Measurements from ENCODE around the gene MARCHF10.
"Not testable (repeated sequence)": the region's sequence is repeated elsewhere in the genome, so short reads cannot be mapped to it uniquely, and the experiment has no call there.

The MARCHF10 gene

GRCh38 chr17:62791235-62791734 lies 16.8 kb downstream of the MARCHF10 start:
- DNase-seq (ENCODE audit: low read depth in 2 of 2, low spot score in 1 of 2), result no peak

DNA sequence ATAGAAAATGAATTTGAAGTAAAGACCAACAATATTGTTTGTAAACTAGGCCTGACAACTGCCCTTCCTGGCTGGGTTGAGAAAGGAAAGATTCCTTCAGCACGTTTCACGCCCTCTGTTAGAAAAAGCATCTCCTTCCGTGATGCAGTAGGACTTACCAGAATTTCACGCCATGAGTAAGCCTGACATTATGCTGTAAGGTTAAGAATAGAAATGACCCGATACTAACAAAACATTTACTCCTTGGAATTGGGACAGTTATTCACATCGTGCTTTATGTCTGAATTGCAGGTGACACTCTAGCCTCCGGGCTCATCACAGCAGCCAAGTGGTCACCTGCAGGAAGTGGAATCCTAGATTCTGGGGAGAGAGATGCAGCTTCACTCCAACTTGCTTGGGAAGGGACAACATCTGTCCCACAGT lies 17.5 kb downstream of the MARCHF10 start:
- DNase-seq (ENCODE audit: low read depth in 2 of 2, low spot score in 1 of 2), result no peak

GRCh38 chr17:62787366-62787765 lies 20.7 kb downstream of the MARCHF10 start:
- no peak for DNase-seq (ENCODE audit: low read depth in 2 of 2, low spot score in 1 of 2)

- no peak for DNase-seq (ENCODE audit: low read depth in 2 of 2, low spot score in 1 of 2)
Observed at GRCh38 chr17:62786646-62787045, 21.5 kb downstream of the MARCHF10 start.

DNA sequence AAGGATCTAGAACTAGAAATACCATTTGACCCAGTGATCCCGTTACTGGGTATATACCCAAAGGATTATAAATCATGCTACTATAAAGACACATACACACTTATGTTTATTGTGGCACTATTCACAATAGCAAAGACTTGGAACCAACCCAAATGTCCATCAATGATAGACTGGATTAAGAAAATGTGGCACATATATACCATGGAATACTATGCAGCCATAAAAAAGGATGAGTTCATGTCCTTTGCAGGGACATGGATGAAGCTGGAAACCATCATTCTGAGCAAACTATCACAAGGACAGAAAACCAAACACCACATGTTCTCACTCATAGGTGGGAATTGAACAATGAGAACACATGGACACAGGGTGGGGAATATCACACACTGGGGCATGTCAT lies 22.1 kb downstream of the MARCHF10 start:
- DNase-seq (ENCODE audit: low read depth in 2 of 2, low spot score in 1 of 2), result not testable (repeated sequence)

DNA sequence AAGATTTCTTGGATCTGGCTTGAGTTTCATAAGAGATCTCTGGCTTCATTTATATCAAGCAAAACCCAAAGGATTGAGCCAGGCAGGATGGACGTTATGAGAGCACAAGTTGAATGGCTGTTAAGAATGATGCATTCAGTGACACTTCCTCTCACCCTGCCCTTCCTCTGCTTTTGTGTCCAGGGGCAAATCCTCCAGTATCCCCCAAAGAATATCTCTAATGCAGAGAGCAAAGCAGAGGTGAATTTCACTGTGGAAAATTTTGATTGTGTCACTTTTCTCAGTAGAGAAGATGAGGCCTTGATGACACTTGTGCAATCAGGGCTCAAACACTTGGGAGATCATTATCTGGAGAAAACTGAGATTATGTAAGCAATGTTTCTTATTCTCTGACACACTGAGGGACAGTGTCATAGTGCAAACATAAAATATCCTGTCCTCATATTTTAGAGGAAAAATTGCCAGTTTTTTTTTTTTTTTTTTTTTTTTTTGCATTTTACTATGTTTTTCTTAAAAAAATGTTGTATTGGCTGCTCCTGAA lies 25.3 kb downstream of the MARCHF10 start:
- no peak for DNase-seq (ENCODE audit: low read depth in 2 of 2, low spot score in 1 of 2)

- no peak for DNase-seq (ENCODE audit: low read depth in 2 of 2, low spot score in 1 of 2)
Observed at GRCh38 chr17:62781831-62782251, 26.3 kb downstream of the MARCHF10 start.

DNA sequence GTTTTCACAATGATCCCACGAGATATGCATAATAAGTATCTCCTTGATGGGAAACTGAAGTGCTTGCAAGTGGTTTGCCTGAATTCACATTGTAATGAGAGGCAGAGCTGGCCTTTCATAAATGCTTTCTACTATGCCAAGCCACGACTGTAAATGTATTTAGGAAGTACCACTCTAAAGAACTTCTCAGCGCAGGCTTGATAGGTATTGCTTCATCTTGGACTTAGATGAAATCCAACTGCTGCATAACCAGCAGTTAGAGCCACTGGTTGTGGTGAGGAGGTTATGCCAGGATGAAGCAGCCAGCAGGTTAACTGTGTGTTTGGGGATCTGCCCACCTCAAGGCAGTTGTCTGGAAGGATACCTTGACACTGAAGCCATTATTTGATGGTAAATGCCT lies 26.8 kb downstream of the MARCHF10 start:
- DNase-seq (ENCODE audit: low read depth in 2 of 2, low spot score in 1 of 2), result no peak

DNA sequence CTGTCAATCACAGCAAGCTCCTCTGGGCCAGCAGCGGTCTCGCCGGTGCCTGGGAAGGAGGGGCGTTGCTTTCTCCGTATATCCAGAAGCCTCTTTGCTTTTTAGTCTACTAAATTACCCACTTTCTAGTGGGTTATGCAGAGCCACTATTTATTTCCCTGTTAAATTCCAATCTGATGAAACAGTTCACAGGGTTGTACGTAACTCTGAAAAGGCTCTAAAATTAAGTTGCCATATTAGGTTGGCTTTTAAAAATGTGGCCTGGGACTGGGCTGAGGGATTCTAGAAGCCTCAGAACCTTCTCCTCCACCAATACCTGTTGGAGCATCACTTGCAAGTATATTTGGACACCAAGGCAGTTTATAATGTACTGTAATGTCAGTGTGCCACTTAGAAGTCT lies 27.2 kb downstream of the MARCHF10 start:
- no peak for DNase-seq (ENCODE audit: low read depth in 2 of 2, low spot score in 1 of 2)

DNA sequence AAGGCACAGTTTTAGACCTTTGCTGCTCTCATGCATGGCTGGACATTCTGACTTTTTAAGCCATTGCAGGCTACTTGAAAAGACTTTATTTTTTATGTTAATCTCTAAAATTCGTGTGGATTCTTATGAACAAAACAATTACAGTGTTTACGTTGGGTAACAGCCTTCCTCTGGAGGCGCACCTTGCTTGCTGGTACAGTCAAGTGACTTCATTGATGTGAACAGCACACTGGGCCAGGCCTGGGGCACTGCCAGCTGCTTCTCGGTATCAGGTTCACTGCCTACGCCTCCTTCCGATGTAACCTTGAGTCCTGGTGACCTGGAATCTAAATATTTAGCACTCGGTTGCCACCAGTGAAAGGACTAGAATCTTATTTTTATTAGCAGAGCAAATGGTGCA lies 27.8 kb downstream of the MARCHF10 start:
- DNase-seq (ENCODE audit: low read depth in 2 of 2, low spot score in 1 of 2), result no peak

DNA sequence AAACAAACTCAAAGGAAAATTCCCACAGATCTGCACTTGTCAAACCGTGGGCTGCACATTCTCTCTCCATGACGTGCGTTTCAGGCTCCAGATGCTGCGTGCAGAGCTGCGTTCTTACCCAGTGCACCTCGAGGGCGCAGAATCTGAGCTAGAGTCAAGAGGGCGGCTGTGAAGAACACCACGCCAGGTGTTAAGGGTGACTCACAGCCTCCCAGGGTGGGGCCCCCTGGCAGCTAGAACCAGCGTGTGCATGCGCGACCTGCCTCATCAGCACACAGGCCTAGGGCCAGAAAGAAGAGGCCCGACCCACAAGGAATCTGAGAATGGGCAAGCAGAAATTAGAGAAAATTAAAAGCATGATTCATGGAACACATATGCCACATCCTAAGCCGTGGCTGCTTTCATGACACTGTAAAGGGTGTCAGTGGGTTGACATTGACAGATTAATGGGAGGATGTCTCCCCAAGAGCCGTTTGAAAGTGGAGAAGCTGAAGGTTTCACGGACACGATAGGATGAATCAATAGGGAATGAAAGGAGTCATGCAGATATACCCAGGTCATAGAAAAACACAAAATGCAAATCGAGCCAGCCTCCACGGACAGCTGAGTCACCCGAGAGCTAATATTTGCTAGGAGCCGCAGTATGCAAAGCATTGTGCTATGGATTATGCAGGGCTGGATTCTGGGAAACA lies 29.0 kb downstream of the MARCHF10 start:
- no peak for DNase-seq (ENCODE audit: low read depth in 2 of 2, low spot score in 1 of 2)

- no peak for DNase-seq (ENCODE audit: low read depth in 2 of 2, low spot score in 1 of 2)
Observed at GRCh38 chr17:62775876-62776275, 32.2 kb downstream of the MARCHF10 start.

DNA sequence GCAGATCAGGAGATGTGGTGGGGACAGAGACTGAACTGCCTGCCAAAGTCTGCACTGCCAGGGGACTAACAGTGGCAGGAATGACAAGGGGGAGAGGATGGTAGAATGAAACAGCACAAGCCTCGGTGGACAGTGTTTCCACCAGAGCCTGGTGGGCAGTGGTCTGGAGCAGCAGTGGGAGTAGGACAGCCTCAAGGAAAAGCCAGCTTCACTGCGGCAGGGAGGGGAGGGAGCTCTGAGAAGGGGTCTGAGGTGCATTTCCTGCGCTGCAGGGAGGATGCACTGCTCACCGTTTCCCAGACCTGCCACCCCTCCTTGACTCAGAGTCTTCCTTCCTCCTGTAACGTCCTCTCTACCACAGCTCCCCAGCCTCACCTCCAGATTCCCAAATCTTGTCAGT lies 33.8 kb downstream of the MARCHF10 start:
- DNase-seq (ENCODE audit: low read depth in 2 of 2, low spot score in 1 of 2), result no peak

- no peak for DNase-seq (ENCODE audit: low read depth in 2 of 2, low spot score in 1 of 2)
Observed at GRCh38 chr17:62767997-62768396, 40.1 kb downstream of the MARCHF10 start.

GRCh38 chr17:62765351-62765750 lies 42.8 kb downstream of the MARCHF10 start:
- no peak for DNase-seq (ENCODE audit: low read depth in 2 of 2, low spot score in 1 of 2)

- DNase-seq (ENCODE audit: low read depth in 2 of 2, low spot score in 1 of 2), result no peak
Observed at GRCh38 chr17:62763891-62764600, 44.1 kb downstream of the MARCHF10 start.

DNA sequence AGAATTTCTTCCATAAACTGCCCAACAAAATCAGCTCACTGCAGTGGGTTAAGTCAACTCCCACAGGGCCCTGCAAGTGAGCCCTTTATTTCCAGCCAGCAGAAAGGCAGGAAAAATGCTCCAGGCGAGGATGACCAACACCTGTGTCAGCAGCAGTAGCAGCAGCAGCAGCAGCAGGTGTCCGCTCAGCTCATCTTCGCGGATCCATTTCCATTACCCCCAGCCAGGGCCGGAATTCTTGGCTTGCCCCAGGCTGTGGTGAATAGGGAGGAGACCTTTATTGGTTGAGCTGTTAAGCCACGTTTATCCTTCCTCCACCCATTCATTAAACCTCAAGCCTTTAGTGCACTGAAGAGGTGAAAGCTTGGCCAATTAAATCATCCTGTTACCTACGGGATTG lies 46.2 kb downstream of the MARCHF10 start:
- no peak for DNase-seq (ENCODE audit: low read depth in 2 of 2, low spot score in 1 of 2)

GRCh38 chr17:62760945-62761267 lies 47.2 kb downstream of the MARCHF10 start:
- DNase-seq (ENCODE audit: low read depth in 2 of 2, low spot score in 1 of 2), result no peak

GRCh38 chr17:62760059-62760944 lies 47.8 kb downstream of the MARCHF10 start:
- DNase-seq (ENCODE audit: low read depth in 2 of 2, low spot score in 1 of 2), result no peak

DNA sequence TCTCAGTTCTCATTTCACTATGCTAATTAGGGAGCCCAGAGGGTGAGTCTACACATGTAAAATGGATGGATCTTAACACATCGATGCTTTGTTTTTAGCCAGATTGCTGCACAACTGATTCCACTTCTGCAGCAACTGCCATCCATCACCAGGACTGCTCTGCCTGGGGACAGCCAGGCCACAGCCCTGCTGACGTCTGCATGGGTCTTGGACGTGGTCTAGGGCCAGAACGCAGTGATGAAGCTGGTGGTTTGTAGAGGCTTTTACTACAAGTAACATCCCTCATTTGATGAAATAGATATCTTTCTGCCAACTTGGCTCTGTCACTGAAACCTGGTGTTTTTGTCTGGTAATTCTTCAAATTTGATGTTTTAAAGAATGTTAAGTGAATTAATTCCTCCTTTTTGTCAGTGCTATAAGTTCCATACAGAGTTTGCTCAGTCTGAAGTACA lies 50.6 kb downstream of the MARCHF10 start:
- no peak for DNase-seq (ENCODE audit: low read depth in 2 of 2, low spot score in 1 of 2)

DNA sequence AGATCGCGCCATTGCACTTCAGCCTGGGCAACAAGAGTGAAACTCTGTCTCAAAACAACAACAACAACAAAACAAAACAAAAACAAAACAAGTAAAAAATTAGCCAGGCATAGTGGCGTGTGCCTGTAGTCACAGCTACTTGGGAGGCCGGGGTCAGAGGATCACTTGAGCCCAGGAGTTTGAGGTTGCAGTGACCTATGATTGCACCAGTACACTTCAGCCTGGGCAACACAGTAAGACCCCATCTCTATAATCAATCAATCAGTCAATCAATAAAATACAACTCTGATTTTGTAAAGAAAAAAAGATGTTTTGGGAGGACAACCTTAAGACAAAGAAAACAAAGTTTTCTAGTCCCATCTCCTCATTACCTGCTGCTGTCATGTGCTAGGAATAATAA lies 51.9 kb downstream of the MARCHF10 start:
- no peak for DNase-seq (ENCODE audit: low read depth in 2 of 2, low spot score in 1 of 2)
